GM18517 (cell line): ENCODE results near the gene EXOC1.
A peak's percentile ranks its signal among the peaks of the same experiment; 100 is the strongest.

Source experiments
- ATAC-seq: cut with Tn5 transposase; IDR thresholded peaks from one replicate; pipeline ENCODE4 v1.9.1; 2021; ENCODE audit warnings: mild to moderate bottlenecking, moderate library complexity; ENCODE audit not compliant: unreplicated experiment

Gene EXOC1

DNA sequence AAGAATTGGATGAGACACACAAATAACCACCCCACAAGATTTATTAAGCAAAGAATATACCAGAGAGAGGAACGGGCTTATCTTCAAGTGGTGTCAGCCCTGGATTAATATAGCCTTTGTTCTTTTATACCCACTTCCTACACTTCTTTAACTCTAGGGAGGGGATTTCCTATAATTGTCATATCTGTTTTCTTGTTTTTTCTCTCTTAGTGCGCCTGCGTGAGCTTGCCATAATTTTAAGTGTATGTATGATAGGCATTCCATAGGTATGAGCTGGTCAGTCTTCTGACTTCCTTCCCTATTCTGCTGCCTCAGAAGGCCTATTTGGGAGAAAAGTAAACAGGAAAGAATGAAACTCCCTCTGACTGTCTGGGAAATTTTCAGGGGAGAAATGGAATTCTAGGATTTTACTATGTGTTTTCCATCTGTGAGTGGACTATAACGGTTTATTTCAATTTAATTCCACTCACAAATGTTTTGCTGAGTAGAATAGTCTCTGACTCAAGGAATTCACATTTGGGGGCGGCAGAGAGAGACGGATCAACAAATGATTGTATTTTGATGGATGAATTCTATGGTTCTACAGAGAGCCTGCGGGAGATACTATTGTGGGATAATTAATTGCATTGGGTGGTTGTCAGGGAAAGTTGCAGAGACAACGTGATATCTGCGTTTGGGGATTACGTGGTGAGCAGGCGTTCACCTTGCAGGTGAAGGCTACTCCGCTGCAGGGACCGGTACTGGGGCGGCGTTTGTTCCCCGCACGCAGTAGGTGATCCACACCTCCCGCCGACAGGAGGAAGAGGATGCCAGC, 94.7 kb downstream of the EXOC1 start:
- peak; percentile 27 for ATAC-seq

DNA sequence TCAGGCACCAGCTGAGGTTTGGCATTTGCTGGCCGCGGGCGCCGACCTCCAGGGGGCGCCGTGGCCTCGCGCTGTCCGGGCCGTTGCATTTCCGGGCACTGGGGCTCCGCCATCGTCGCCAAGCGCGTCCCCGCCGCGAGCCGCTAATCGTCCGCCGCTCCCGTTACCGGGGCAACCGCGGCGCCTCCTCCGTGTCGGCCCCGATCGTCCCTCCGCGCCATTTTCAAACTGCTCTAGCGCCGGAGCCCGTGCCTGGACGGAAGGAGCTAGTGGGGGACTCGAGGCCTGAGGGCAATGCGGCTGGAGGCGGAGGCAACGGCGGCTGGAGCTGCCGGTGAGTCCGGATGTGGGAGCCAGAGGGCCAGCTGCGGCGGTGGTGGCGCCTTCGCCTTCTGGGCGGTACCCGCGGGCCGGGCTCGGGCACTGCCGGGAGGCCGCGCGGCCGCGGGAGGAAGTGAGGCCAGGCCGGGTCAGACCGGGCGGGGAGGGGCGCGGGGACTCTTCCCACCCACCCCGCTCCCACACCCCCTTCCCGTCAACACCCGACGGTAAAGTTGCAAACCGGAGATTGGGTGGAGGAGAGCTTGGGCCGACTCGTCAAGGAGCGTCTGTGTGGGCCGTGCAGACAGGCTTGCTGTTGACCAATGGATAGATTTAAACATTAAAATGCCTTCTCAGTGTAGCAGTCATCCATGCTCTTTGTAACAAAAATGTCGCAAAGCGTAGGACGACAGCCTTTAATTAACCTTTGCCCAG, 95.5 kb downstream of the EXOC1 start, which contains the start of gene CEP135:
Gene CEP135, plus strand, starts transcription at position 220 of the 756 bp plus-strand sequence. CDS start 3,186 bp downstream, outside the sequence.
- ATAC-seq = peak; percentile 79

DNA sequence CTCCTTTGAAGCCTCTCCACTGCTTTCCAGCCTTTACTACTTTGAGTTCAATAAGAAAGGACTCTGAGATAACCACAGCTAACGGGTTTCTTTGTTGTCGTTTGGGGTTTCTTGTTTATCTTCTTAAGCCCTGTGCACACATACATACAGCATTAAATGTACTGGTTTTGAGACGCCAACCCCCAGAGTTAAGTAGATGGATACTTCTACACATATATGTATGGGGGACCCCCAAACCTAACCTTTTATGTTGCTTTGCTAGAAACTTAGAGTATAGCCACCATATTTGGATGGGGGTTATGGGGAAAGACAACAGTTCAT, 96.0 kb downstream of the EXOC1 start:
- no peak for ATAC-seq

DNA sequence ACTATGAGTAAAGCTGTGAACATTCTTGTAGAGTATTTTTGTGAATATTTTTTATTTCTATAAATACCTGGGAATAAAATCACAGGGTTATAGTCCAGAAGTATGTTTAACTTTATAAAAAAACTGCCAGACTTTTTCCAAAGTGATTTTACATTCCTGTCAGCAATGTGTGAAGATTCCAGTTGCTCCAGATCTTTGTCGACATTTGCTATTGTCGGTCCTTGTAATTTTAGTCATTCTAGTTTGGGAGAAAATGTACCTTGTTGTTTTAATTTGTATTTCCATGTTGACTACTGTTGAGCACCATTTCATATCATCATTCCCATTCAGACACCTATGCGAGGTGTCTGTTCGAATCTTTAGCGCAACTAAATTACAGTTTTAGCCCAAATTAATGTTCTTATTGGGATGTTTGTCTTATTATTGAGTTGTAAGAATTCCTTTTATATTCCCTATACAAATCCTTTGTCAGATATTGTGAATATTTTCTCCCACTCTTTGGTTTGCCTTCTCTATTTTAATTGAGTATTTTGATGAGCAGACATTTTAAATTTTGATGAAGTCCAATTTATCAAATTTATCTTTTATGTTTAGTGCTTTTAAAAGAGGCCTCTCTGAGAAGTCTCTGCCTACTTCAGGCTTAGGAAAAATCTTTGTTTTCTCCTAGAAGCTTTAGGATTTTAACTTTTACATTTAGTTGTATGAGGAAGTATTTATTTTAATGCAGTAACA, 97.9 kb downstream of the EXOC1 start:
- ATAC-seq = no peak
